GM12878 (cell line): ENCODE measurements around the gene MRTFA. TPM values are rescaled to one million over a fixed set of nuclear protein-coding genes. Genes with fewer than 3 reads are reported as not detected.

Experiments
- ATAC-seq: fragments of 200-7000 bp; cut with Tn5 transposase; 3 replicates; pipeline ENCODE4 v1.9.1; 2020; ENCODE audit warnings: mild to moderate bottlenecking, moderate library complexity
- BruUV-seq: library from RNA; stranded (reverse); fragments of 400-500 nt; replicated peaks from 2 replicates; lab custom pipeline; 2021; lab: Mats Ljungman, UMichigan
- CTCF ChIA-PET: fragments of 300-600 bp; sonication (Branson Sonifier 250); formaldehyde crosslinking; extraction: SDS; loops from one replicate; lab custom pipeline; 2021; ENCODE audit warnings: inconsistent platforms; lab: Yijun Ruan, JAX
- POLR2A ChIA-PET: fragments of 350-600 bp; formaldehyde crosslinking; extraction: SDS; loops from one replicate; lab custom pipeline; 2021; ENCODE audit warnings: inconsistent platforms; lab: Charles Lee
- RAD21 ChIA-PET: fragments of 300-600 bp; sonication (Branson Sonifier 250); formaldehyde crosslinking; loops from one replicate; lab custom pipeline; 2023; ENCODE audit warnings: antibody characterized with exemption; ENCODE audit not compliant: unreplicated experiment; lab: Charles Lee
- SMC1A ChIA-PET: fragments of 300-600 bp; sonication (Branson Sonifier 250); formaldehyde crosslinking; loops from one replicate; lab custom pipeline; 2023; ENCODE audit not compliant: unreplicated experiment, uncharacterized antibody; lab: Charles Lee
- DNase-seq: peaks from one replicate; pipeline ENCODE4 v3.0.0-alpha.2; 2011; ENCODE audit warnings: low read depth, low spot score
- FAIRE-seq: peaks from 3 replicates; lab custom pipeline; 2011; peaks lifted over from hg19 to GRCh38; lab: Jason Lieb, UNC
- H2AFZ ChIP-seq: 2 replicates; pipeline ENCODE4 v1.6.0; 2011; ENCODE audit warnings: low read depth, low read length, control low read depth; ENCODE audit not compliant: control insufficient read depth
- H3K27ac ChIP-seq: 2 replicates; pipeline ENCODE4 v1.5.1; 2011; ENCODE audit warnings: control low read depth; ENCODE audit not compliant: control insufficient read depth, insufficient read depth
- H3K27me3 ChIP-seq, 2 experiments: replicated peaks in 1 of 2; 2 replicates each; pipeline versions ENCODE4 v1.6.0 to v1.6.1; 2011; ENCODE audit warnings: low read length in 1 of 2; ENCODE audit not compliant: control insufficient read depth in 2 of 2, insufficient read depth in 2 of 2
- H3K36me3 ChIP-seq, 2 experiments: 2 replicates each; pipeline ENCODE4 v1.5.1; 2011; ENCODE audit warnings: low read length in 1 of 2; ENCODE audit not compliant: control insufficient read depth in 2 of 2, insufficient read depth in 2 of 2
- H3K4me1 ChIP-seq: 2 replicates; pipeline ENCODE4 v1.6.1; 2011; ENCODE audit warnings: mild to moderate bottlenecking, low read length, moderate library complexity, mixed read lengths; ENCODE audit not compliant: control insufficient read depth, insufficient read depth
- H3K4me2 ChIP-seq: 2 replicates; pipeline ENCODE4 v1.6.0; 2011; ENCODE audit warnings: control low read depth; ENCODE audit not compliant: control insufficient read depth, insufficient read depth
- H3K4me3 ChIP-seq: fragments of 200-600 bp; sonication (generic); 2 replicates; pipeline ENCODE4 v1.5.1; 2016
- H3K79me2 ChIP-seq: 2 replicates; pipeline ENCODE4 v1.6.0; 2011; ENCODE audit warnings: low read length; ENCODE audit not compliant: control insufficient read depth, insufficient read depth
- H3K9ac ChIP-seq: 2 replicates; pipeline ENCODE4 v1.8.0; 2011; ENCODE audit warnings: low read length, control low read depth, mixed read lengths; ENCODE audit not compliant: control insufficient read depth, insufficient read depth
- H3K9me3 ChIP-seq: replicated peaks from 3 replicates; pipeline ENCODE4 v1.5.1; 2011; ENCODE audit warnings: mild to moderate bottlenecking, low read length; ENCODE audit not compliant: control insufficient read depth, insufficient read depth
- H4K20me1 ChIP-seq: 2 replicates; pipeline ENCODE4 v1.6.0; 2011; ENCODE audit not compliant: control insufficient read depth, insufficient read depth
- NFYA ChIP-seq: IDR thresholded peaks from 2 replicates; pipeline ENCODE4 v1.6.1; 2011; ENCODE audit warnings: low read depth, mild to moderate bottlenecking, low read length, improper control_type of control experiment, borderline replicate concordance
- PAX8 ChIP-seq: fragments of 450-650 bp; IDR thresholded peaks from 2 replicates; pipeline ENCODE4 v1.6.1; 2017; ENCODE audit warnings: mild to moderate bottlenecking, moderate library complexity
- RAD21 ChIP-seq: IDR thresholded peaks from 2 replicates; pipeline ENCODE4 v1.6.1; 2011; ENCODE audit warnings: mild to moderate bottlenecking, low read depth, low read length, moderate library complexity; ENCODE audit not compliant: insufficient read depth
- RBBP5 ChIP-seq: fragments of 200-600 bp; sonication (generic); conservative IDR thresholded peaks from 2 replicates; pipeline ENCODE4 v1.6.1; 2016
- ZNF24 ChIP-seq: fragments of 450-650 bp; IDR thresholded peaks from 2 replicates; pipeline ENCODE4 v1.6.1; 2017; ENCODE audit warnings: antibody characterized with exemption, mild to moderate bottlenecking
- ZNF592 ChIP-seq: fragments of 450-650 bp; IDR thresholded peaks from 2 replicates; pipeline ENCODE4 v1.6.1; 2017; ENCODE audit warnings: mild to moderate bottlenecking, moderate library complexity
- WGBS: methylation state at CpG from one replicate; pipeline ENCODE4 v1.1.6; 2016; ENCODE audit warnings: low lambda C conversion rate; ENCODE audit not compliant: insufficient replicate concordance, insufficient coverage; ENCODE audit errors: missing lambda C conversion rate; 5-methylcytosine and 5-hydroxymethylcytosine counted together
- in situ Hi-C: fragments of 300-500 bp; cut with MboI; formaldehyde crosslinking; loops from 9 replicates; pipeline ENCODE4 v1.14.3; 2018; ENCODE audit warnings: mixed read lengths
- intact Hi-C: fragments of 100-400 bp; cut with micrococcal nuclease; formaldehyde crosslinking; loops from one replicate; pipeline ENCODE4 v1.14.2; 2022; ENCODE audit not compliant: unreplicated experiment
- polyA plus RNA-seq, 11 experiments: library from polyadenylated mRNA; depleted of rRNA in 4 of 11; unstranded in 6 of 11; stranded (reverse) in 5 of 11; fragments of >200 nt; fragmentation: Nextera tagmentation in 4 of 11; fragmentation: Illumina TruSeq in 1 of 11; extraction: Ambion mirVana in 4 of 11; extraction: Trizol in 1 of 11; gene quantifications; 1 replicate in 1 of 11; 2 replicates in 10 of 11; pipeline versions ENCODE4 v1.2.1 to v1.2.3, GENCODE V29; 2011 to 2016; ENCODE audit warnings: inconsistent platforms in 2 of 11, missing spikeins in 2 of 11, low read depth in 1 of 11
- total RNA-seq, 4 experiments: library from RNA; depleted of rRNA in 3 of 4; stranded (reverse); fragments of >200 nt in 3 of 4; fragmentation: Illumina TruSeq in 1 of 4; extraction: Trizol in 1 of 4; gene quantifications; 2 replicates each; pipeline versions ENCODE4 v1.2.1 to v1.2.3, GENCODE V29; 2013 to 2021
- TF ChIP-seq, protein P1 (sequence below): fragments of 450-650 bp; IDR thresholded peaks from 2 replicates; pipeline ENCODE4 v1.6.1; 2017; ENCODE audit warnings: low read depth, mild to moderate bottlenecking, moderate library complexity
- TF ChIP-seq, protein P2 (sequence below): fragments of 450-650 bp; IDR thresholded peaks from 2 replicates; pipeline ENCODE4 v1.6.1; 2018; ENCODE audit warnings: borderline replicate concordance, mild to moderate bottlenecking; ENCODE audit not compliant: partially characterized antibody
- TF ChIP-seq, protein P3 (sequence below): IDR thresholded peaks from 2 replicates; pipeline ENCODE4 v1.6.1; 2011; ENCODE audit warnings: mild to moderate bottlenecking, low read depth, low read length, moderate library complexity; ENCODE audit not compliant: insufficient replicate concordance

Gene MRTFA
- total and polyA plus RNA-seq, 10 of the 15 experiments (the other 5 are each of a cell fraction or from before 2014, with no cell fraction given), result 2.0 to 63.9 (median 17.9) TPM

GRCh38 chr22:40648386-40648785 is 11.9 kb upstream of the MRTFA start:
- H3K27me3 ChIP-seq, result no peaks in the 10 kb centered on the region
- H3K27ac ChIP-seq, result no peak overlapping the region
- 88% methylated on average over 10 of the region's 10 CpGs for WGBS
- no peak for DNase-seq
- CTCF ChIA-PET, result interaction anchor here (1.3 to 11.1 kb wide), 6 partner anchors 11 to 233 kb away, joined by 3 to 339 read pairs (median 14); no protein-coding TSS in a partner anchor
- peaks cover 18% of the 10 kb centered on the region for H3K4me1 ChIP-seq
- no peaks in the 10 kb centered on the region for H3K36me3 ChIP-seq
- TF ChIP-seq RAD21 (no peak), ZNF592 (no peak), ZNF24 (no peak), PAX8 (no peak), NFYA (no peak), RBBP5 (no peak)
- TF ChIP-seq, protein P1, sequence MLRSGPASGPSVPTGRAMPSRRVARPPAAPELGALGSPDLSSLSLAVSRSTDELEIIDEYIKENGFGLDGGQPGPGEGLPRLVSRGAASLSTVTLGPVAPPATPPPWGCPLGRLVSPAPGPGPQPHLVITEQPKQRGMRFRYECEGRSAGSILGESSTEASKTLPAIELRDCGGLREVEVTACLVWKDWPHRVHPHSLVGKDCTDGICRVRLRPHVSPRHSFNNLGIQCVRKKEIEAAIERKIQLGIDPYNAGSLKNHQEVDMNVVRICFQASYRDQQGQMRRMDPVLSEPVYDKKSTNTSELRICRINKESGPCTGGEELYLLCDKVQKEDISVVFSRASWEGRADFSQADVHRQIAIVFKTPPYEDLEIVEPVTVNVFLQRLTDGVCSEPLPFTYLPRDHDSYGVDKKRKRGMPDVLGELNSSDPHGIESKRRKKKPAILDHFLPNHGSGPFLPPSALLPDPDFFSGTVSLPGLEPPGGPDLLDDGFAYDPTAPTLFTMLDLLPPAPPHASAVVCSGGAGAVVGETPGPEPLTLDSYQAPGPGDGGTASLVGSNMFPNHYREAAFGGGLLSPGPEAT, result no peak
- TF ChIP-seq, protein P2, sequence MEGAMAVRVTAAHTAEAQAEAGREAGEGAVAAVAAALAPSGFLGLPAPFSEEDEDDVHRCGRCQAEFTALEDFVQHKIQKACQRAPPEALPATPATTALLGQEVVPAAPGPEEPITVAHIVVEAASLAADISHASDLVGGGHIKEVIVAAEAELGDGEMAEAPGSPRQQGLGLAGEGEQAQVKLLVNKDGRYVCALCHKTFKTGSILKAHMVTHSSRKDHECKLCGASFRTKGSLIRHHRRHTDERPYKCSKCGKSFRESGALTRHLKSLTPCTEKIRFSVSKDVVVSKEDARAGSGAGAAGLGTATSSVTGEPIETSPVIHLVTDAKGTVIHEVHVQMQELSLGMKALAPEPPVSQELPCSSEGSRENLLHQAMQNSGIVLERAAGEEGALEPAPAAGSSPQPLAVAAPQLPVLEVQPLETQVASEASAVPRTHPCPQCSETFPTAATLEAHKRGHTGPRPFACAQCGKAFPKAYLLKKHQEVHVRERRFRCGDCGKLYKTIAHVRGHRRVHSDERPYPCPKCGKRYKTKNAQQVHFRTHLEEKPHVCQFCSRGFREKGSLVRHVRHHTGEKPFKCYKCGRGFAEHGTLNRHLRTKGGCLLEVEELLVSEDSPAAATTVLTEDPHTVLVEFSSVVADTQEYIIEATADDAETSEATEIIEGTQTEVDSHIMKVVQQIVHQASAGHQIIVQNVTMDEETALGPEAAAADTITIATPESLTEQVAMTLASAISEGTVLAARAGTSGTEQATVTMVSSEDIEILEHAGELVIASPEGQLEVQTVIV, result no peak
- TF ChIP-seq, protein P3, sequence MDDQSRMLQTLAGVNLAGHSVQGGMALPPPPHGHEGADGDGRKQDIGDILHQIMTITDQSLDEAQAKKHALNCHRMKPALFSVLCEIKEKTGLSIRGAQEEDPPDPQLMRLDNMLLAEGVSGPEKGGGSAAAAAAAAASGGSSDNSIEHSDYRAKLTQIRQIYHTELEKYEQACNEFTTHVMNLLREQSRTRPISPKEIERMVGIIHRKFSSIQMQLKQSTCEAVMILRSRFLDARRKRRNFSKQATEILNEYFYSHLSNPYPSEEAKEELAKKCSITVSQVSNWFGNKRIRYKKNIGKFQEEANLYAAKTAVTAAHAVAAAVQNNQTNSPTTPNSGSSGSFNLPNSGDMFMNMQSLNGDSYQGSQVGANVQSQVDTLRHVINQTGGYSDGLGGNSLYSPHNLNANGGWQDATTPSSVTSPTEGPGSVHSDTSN, result no peak
- no peak for ATAC-seq
- no peaks in the 10 kb centered on the region for H3K9me3 ChIP-seq
- no peak overlapping the region for H3K4me2 ChIP-seq
- H2AFZ ChIP-seq, result no peak overlapping the region
- in situ Hi-C loops (no loop called here), intact Hi-C loops (no loop called here)
- POLR2A ChIA-PET, result no interaction called here
- no peak overlapping the region for H3K4me3 ChIP-seq
- H3K9ac ChIP-seq, result no peak overlapping the region
- RAD21 ChIA-PET, result interaction anchor here (1.2 to 9.1 kb wide), 4 partner anchors 35 to 251 kb away, joined by 3 to 121 read pairs (median 7); no protein-coding TSS in a partner anchor
- SMC1A ChIA-PET, result interaction anchor here (3.2 to 8.0 kb wide), 4 partner anchors 15 to 212 kb away, joined by 21 to 248 read pairs (median 84); no protein-coding TSS in a partner anchor
- no TSS peak for BruUV-seq
- no peak for FAIRE-seq
- no peaks in the 10 kb centered on the region for H4K20me1 ChIP-seq
- H3K79me2 ChIP-seq, result no peaks in the 10 kb centered on the region
